ENCODE data around the gene NLRC5.

NLRC5 gene

GRCh38 chr16:56988948-56989945 is at the start of gene NLRC5:
NLRC5 (plus strand) TSS chr16:56989557; CDS start chr16:57020713, 31,156 bp downstream.
- peak; percentile 94 for DNase-seq
- H3K36me3 Mint-ChIP-seq (ENCODE audit: low read depth), result peaks cover 93% of the 10 kb centered on the region
- peaks cover 70% of the 10 kb centered on the region for H3K4me1 Mint-ChIP-seq (ENCODE audit: low read depth)
- H3K9me3 Mint-ChIP-seq, result no peaks in the 10 kb centered on the region
- H3K4me3 Mint-ChIP-seq, result peak within 1 kb of the TSS; percentile 100
- H3K27ac Mint-ChIP-seq, result peak within 1 kb of the TSS; percentile 100
- H3K27me3 Mint-ChIP-seq, result no peaks in the 10 kb centered on the region

DNA sequence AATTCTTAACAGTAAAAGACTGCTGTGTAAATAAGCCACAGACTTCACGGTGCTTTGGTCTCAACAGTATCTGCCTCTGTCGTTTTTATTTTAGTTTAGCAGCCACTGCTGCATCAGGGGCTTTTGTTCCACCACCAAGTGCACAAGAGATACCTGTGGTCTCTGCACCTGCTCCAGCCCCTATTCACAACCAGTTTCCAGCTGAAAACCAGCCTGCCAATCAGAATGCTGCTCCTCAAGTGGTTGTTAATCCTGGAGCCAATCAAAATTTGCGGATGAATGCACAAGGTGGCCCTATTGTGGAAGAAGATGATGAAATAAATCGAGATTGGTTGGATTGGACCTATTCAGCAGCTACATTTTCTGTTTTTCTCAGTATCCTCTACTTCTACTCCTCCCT is 49.6 kb upstream of the NLRC5 start:
- H3K4me1 Mint-ChIP-seq (ENCODE audit: low read depth), result peaks cover 95% of the 10 kb centered on the region
- H3K27ac Mint-ChIP-seq, result peak overlapping the region; percentile 96
- no peaks in the 10 kb centered on the region for H3K9me3 Mint-ChIP-seq
- H3K36me3 Mint-ChIP-seq (ENCODE audit: low read depth), result peaks cover 98% of the 10 kb centered on the region
- DNase-seq, result no peak
- H3K27me3 Mint-ChIP-seq, result no peaks in the 10 kb centered on the region
- H3K4me3 Mint-ChIP-seq, result peak overlapping the region; percentile 77

DNA sequence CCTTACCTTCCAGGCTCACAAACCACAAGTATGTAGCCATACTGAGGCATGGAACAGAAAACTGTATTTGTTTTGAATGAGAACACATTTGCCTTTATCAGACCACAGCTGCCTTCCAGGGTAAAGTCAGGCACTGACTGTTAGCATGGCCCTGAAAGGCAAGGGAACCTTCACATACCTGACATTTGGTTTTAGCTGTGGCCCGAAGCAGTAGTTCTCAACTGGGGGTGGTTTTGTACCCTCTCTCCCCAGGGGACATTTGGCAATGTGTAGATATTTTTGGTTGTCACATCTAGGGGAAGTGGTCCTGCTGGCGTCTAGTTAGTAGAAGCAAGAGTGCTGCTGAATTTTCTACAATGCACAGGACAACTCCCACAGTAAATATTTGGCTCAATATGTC is 48.3 kb upstream of the NLRC5 start:
- H3K27ac Mint-ChIP-seq, result peak overlapping the region; percentile 96
- H3K4me3 Mint-ChIP-seq, result no peak overlapping the region
- no peaks in the 10 kb centered on the region for H3K9me3 Mint-ChIP-seq
- H3K4me1 Mint-ChIP-seq (ENCODE audit: low read depth), result peaks cover 93% of the 10 kb centered on the region
- H3K27me3 Mint-ChIP-seq, result no peaks in the 10 kb centered on the region
- peaks cover 97% of the 10 kb centered on the region for H3K36me3 Mint-ChIP-seq (ENCODE audit: low read depth)
- no peak for DNase-seq

DNA sequence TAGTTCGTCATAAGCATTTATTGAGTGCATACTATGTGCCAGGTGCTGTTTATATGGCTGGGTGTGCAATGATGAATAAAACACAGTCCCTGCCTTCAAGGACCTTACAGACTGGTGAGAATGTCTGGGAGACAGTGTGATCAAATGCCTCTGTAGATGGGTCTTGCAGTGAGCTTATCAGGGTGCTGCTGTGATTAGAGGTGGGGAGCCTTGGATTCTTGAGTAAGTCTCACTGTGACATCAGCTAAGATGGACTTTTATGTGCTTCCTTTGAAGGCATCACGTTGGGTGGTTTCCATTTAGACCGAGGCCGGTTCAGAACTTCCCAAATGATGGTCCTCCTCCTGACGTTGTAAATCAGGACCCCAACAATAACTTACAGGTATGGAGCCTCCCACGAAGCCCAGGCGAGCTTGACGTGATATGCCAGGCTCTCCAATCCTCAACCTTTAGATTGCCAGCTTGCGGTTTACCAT is 47.5 kb upstream of the NLRC5 start:
- peak overlapping the region; percentile 96 for H3K27ac Mint-ChIP-seq
- H3K9me3 Mint-ChIP-seq, result no peaks in the 10 kb centered on the region
- DNase-seq, result no peak
- H3K4me1 Mint-ChIP-seq (ENCODE audit: low read depth), result peaks cover 91% of the 10 kb centered on the region
- H3K4me3 Mint-ChIP-seq, result no peak overlapping the region
- H3K27me3 Mint-ChIP-seq, result no peaks in the 10 kb centered on the region
- peaks cover 97% of the 10 kb centered on the region for H3K36me3 Mint-ChIP-seq (ENCODE audit: low read depth)

DNA sequence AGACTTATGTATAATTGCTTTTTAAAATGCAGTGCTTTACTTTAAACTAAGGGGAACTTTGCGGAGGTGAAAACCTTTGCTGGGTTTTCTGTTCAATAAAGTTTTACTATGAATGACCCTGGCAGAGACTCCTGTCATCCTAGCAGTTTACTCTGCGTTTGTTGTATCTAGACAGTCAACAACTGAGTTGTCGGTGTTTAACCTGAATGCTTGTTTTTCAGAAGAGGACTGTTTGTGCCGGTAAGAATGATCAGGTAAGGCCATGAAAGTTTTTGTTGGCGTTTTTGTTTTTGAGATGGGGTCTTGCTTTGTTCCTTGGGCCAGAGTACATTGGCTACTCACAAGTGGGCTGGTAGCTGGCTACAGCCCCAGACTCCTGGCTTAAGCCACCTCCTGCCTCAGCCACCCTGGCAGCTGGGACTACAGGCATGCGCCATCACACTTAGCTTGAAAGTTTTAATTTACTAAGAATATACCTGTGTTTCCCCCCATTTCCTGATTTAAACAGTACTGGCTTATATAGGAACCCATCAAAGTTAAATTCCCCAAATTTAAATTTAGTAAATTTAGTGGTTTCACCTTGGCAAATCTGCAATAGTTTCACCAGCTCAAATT is 45.5 kb upstream of the NLRC5 start:
- no peak for DNase-seq
- Mint-ChIP-seq H3K9me3 (no peaks in the 10 kb centered on the region), H3K36me3 (ENCODE audit: low read depth) (peaks cover 88% of the 10 kb centered on the region), H3K4me1 (ENCODE audit: low read depth) (peaks cover 75% of the 10 kb centered on the region), H3K27ac (peak overlapping the region; percentile 96), H3K4me3 (peak overlapping the region; percentile 62), H3K27me3 (no peaks in the 10 kb centered on the region)

DNA sequence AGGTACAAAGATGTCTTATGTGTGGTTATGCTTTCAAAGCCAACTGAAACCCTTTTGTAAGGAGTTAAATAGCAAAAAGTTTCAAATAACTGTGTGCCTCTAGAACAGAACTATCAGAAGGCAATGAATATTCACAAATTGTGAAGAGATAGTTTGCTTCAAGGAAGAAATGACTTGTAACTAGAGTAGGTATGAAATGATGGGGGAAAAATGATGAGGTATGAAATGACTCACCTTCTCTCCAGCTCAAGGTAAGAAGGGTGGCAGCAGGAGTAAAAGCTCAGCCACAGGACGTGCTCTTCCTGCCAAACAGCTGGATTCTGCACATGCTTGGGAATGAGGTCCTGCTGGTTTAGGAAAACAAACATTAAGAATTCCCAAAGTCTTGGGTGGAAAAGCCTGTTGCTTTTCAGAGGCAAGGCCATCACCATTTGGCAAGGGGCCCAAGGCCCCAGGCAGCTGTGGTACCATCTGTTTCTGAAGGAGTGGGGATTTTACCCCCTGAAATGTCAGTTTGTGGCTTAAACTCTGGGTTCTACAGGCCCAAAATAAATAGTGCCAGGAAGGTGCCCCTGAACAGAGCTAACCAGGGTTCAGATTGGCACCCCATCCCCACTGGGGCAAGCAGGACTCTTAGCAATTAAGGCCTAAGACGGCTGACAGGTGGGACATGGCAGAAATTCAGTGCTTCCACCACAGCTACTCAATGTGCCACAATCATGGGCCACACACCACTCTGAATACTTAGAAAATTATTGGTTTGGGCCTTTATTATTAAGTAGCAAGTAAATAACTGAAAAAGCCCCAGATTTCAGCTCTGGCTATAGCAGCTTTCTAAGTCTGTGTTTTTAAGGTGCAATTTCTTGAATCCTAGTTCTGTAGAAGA is 44.2 kb upstream of the NLRC5 start:
- H3K4me1 Mint-ChIP-seq (ENCODE audit: low read depth), result peaks cover 65% of the 10 kb centered on the region
- H3K4me3 Mint-ChIP-seq, result peak overlapping the region; percentile 62
- H3K27ac Mint-ChIP-seq, result peak overlapping the region; percentile 96
- peaks cover 76% of the 10 kb centered on the region for H3K36me3 Mint-ChIP-seq (ENCODE audit: low read depth)
- no peaks in the 10 kb centered on the region for H3K9me3 Mint-ChIP-seq
- H3K27me3 Mint-ChIP-seq, result no peaks in the 10 kb centered on the region
- peak; percentile 72 for DNase-seq

- peaks cover 63% of the 10 kb centered on the region for H3K4me1 Mint-ChIP-seq (ENCODE audit: low read depth)
- H3K4me3 Mint-ChIP-seq, result no peak overlapping the region
- H3K36me3 Mint-ChIP-seq (ENCODE audit: low read depth), result peaks cover 68% of the 10 kb centered on the region
- no peaks in the 10 kb centered on the region for H3K9me3 Mint-ChIP-seq
- H3K27ac Mint-ChIP-seq, result peak overlapping the region; percentile 67
- no peak for DNase-seq
- no peaks in the 10 kb centered on the region for H3K27me3 Mint-ChIP-seq
These were observed 43.4 kb upstream of the NLRC5 start for GRCh38 chr16:56945847-56946527.

GRCh38 chr16:56946767-56947603 is 42.4 kb upstream of the NLRC5 start:
- peaks cover 62% of the 10 kb centered on the region for H3K4me1 Mint-ChIP-seq (ENCODE audit: low read depth)
- H3K27ac Mint-ChIP-seq, result peak overlapping the region; percentile 81
- no peak overlapping the region for H3K4me3 Mint-ChIP-seq
- no peaks in the 10 kb centered on the region for H3K27me3 Mint-ChIP-seq
- peaks cover 60% of the 10 kb centered on the region for H3K36me3 Mint-ChIP-seq (ENCODE audit: low read depth)
- no peak for DNase-seq
- no peaks in the 10 kb centered on the region for H3K9me3 Mint-ChIP-seq

DNA sequence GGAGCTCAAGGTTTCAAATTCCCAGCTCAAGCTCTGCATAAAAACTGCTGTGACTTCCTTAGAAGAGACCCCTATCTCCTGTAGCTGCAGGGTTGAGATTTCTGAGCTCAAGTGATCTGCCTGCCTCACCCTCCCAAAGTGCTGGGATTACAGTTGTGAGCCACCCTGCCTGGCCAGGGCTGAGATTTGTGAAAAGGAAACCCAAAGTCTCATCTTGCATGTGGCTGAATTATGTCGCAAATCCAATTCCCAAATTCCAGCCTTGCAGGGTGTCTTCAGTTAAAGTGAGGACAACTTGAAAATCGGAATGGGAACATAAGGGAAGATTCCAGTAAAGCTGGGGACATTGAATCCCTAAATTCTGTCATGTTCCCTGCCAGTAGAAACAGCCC is 41.8 kb upstream of the NLRC5 start:
- Mint-ChIP-seq H3K27ac (peak overlapping the region; percentile 44), H3K4me1 (ENCODE audit: low read depth) (peaks cover 56% of the 10 kb centered on the region), H3K4me3 (no peak overlapping the region), H3K9me3 (no peaks in the 10 kb centered on the region), H3K36me3 (ENCODE audit: low read depth) (peaks cover 54% of the 10 kb centered on the region), H3K27me3 (no peaks in the 10 kb centered on the region)
- no peak for DNase-seq

DNA sequence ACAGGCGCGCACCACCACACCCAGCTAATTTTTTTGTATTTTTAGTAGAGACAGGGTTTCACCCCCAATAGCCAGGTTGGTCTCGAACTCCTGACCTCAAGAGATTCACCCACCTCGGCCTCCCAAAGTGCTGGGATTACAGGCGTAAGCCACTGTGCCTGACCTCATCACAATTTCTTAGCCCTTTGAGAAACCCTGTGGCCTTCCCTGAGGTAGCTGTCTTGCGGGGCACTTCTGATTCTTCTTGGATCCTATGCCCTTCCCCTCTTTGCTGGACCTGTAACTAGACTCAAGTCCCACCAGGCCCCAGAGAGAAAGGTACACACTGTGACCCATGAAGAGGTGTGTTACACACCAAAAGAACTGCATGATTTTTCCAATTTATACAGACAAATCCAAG is 41.1 kb upstream of the NLRC5 start:
- Mint-ChIP-seq H3K4me3 (no peak overlapping the region), H3K36me3 (ENCODE audit: low read depth) (peaks cover 48% of the 10 kb centered on the region), H3K4me1 (ENCODE audit: low read depth) (peaks cover 49% of the 10 kb centered on the region), H3K9me3 (no peaks in the 10 kb centered on the region), H3K27me3 (no peaks in the 10 kb centered on the region), H3K27ac (no peak overlapping the region)
- no peak for DNase-seq

DNA sequence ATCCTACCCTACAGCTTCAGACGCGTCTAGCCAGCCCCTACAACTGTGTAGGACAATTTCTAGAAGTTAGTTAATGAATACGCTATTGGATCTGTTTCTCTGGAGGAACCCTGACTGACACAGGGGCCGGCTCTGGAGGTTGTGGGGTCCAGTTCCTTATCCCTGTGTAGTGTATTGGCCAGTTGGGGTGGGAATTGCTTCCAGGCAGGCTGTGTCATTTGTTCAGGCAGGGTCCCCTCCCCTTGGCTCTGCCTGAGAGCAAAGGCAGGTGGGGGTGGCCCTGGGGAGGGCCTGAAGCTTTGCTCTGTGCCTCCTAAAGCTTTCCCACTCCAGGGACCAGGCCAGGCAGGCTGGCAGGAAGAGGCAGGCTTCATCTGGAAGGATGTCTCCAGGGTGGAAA is 39.3 kb upstream of the NLRC5 start:
- DNase-seq, result peak; percentile 30
- Mint-ChIP-seq H3K4me3 (no peak overlapping the region), H3K9me3 (no peaks in the 10 kb centered on the region), H3K27me3 (no peaks in the 10 kb centered on the region), H3K27ac (peak overlapping the region; percentile 45), H3K36me3 (ENCODE audit: low read depth) (peaks cover 29% of the 10 kb centered on the region), H3K4me1 (ENCODE audit: low read depth) (peaks cover 31% of the 10 kb centered on the region)

DNA sequence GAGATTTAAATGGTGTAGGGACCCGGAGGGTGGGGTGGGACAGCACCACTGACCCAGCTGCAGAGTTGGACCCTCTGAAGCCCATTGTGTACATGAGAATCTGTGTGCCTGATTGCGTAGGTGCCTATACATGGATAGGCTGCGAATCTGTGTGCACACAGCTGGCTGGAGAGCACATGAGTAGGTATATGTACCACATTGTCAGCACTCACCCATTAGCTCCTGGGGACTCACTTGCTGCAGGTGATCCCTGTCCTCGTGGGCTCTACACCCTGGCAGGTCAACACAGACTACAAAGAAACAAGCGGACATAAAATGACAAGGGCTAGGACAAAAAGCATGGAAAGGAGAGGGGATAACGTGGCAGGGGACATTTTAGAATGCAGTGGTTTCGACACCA is 38.9 kb upstream of the NLRC5 start:
- H3K36me3 Mint-ChIP-seq (ENCODE audit: low read depth), result peaks cover 25% of the 10 kb centered on the region
- H3K4me3 Mint-ChIP-seq, result no peak overlapping the region
- no peaks in the 10 kb centered on the region for H3K27me3 Mint-ChIP-seq
- H3K27ac Mint-ChIP-seq, result peak overlapping the region; percentile 45
- H3K9me3 Mint-ChIP-seq, result no peaks in the 10 kb centered on the region
- peak; percentile 32 for DNase-seq
- H3K4me1 Mint-ChIP-seq (ENCODE audit: low read depth), result peaks cover 27% of the 10 kb centered on the region

All from activated T-cell treated with anti-CD3 and anti-CD28 coated beads, Interleukin-2, amount 50 U/mL, for 24 hours (primary cell).